NCI-H510A treated with DMSO at 0.1 percent for 48 hours (cell line): Measurements from ENCODE around the gene CNTNAP4.

Source experiments
- DNase-seq: peaks from one replicate; lab custom pipeline; 2025; lab: John Stamatoyannopoulos, UW

CNTNAP4 gene

GRCh38 chr16:76490036-76490639 lies 212.9 kb downstream of the CNTNAP4 start:
- DNase-seq = no peak

GRCh38 chr16:76500006-76500405 lies 222.8 kb downstream of the CNTNAP4 start:
- DNase-seq = no peak

- no peak for DNase-seq
Measured at GRCh38 chr16:76502063-76502462, 224.9 kb downstream of the CNTNAP4 start.

- no peak for DNase-seq
Measured at GRCh38 chr16:76502555-76502954, 225.4 kb downstream of the CNTNAP4 start.

GRCh38 chr16:76503091-76503490 lies 225.9 kb downstream of the CNTNAP4 start:
- DNase-seq = no peak

GRCh38 chr16:76511203-76511602 lies 234.0 kb downstream of the CNTNAP4 start:
- DNase-seq = no peak

- DNase-seq = no peak
Measured at GRCh38 chr16:76518781-76519180, 241.6 kb downstream of the CNTNAP4 start.

GRCh38 chr16:76524356-76524755 lies 247.2 kb downstream of the CNTNAP4 start:
- DNase-seq = no peak

- no peak for DNase-seq
Measured at GRCh38 chr16:76524769-76525168, 247.6 kb downstream of the CNTNAP4 start.

- no peak for DNase-seq
Measured at GRCh38 chr16:76527244-76527643, 250.0 kb downstream of the CNTNAP4 start.

- no peak for DNase-seq
Measured at GRCh38 chr16:76529120-76529519, 251.9 kb downstream of the CNTNAP4 start.

GRCh38 chr16:76531236-76531635 lies 254.0 kb downstream of the CNTNAP4 start:
- DNase-seq = no peak

GRCh38 chr16:76532188-76532973 lies 255.2 kb downstream of the CNTNAP4 start:
- DNase-seq = no peak

GRCh38 chr16:76539609-76540008 lies 262.4 kb downstream of the CNTNAP4 start:
- no peak for DNase-seq

GRCh38 chr16:76541070-76541469 lies 263.9 kb downstream of the CNTNAP4 start:
- DNase-seq = no peak

GRCh38 chr16:76565542-76565941 lies 288.3 kb downstream of the CNTNAP4 start:
- no peak for DNase-seq

GRCh38 chr16:76571755-76572154 lies 294.6 kb downstream of the CNTNAP4 start:
- DNase-seq = no peak

- no peak for DNase-seq
Measured at GRCh38 chr16:76573281-76573680, 296.1 kb downstream of the CNTNAP4 start.

GRCh38 chr16:76574651-76575050 lies 297.4 kb downstream of the CNTNAP4 start:
- peak; percentile 15 for DNase-seq

- no peak for DNase-seq
Measured at GRCh38 chr16:76576526-76576925, 299.3 kb downstream of the CNTNAP4 start.

- no peak for DNase-seq
Measured at GRCh38 chr16:76577003-76577402, 299.8 kb downstream of the CNTNAP4 start.

- DNase-seq = no peak
Measured at GRCh38 chr16:76579277-76579922, 302.2 kb downstream of the CNTNAP4 start.

GRCh38 chr16:76583466-76583865 lies 306.3 kb downstream of the CNTNAP4 start:
- DNase-seq = peak; percentile 45
